Activated naive CD8-positive, alpha-beta T cell treated with anti-CD3 and anti-CD28 coated beads, Interleukin-2, amount 50 U/mL, for 24 hours (primary cell): ENCODE measurements around the gene SPOCK2.
"Not testable (repeated sequence)": the region's sequence is repeated elsewhere in the genome, so short reads cannot be mapped to it uniquely, and the experiment has no call there.

Experiments used
- ATAC-seq: fragments of 150-1000 bp; cut with Tn5 transposase; one replicate; pipeline ENCODE4 v1.10.0; 2021
- DNase-seq: peaks from one replicate; pipeline ENCODE4 v3.0.0; 2021
- H3K27ac Mint-ChIP-seq: one replicate; pipeline ENCODE4 v1.8.0; 2021; ENCODE audit warnings: mild to moderate bottlenecking, mixed read lengths
- H3K27me3 Mint-ChIP-seq: one replicate; pipeline ENCODE4 v1.8.0; 2021; ENCODE audit warnings: mixed read lengths
- H3K36me3 Mint-ChIP-seq: one replicate; pipeline ENCODE4 v1.8.0; 2021; ENCODE audit warnings: low read depth, mixed read lengths
- H3K4me1 Mint-ChIP-seq: one replicate; pipeline ENCODE4 v1.8.0; 2021; ENCODE audit warnings: mixed read lengths
- H3K4me3 Mint-ChIP-seq: one replicate; pipeline ENCODE4 v1.8.0; 2021; ENCODE audit warnings: mild to moderate bottlenecking, moderate library complexity, mixed read lengths
- H3K9me3 Mint-ChIP-seq: one replicate; pipeline ENCODE4 v1.8.0; 2021; ENCODE audit warnings: mixed read lengths

SPOCK2 gene

DNA sequence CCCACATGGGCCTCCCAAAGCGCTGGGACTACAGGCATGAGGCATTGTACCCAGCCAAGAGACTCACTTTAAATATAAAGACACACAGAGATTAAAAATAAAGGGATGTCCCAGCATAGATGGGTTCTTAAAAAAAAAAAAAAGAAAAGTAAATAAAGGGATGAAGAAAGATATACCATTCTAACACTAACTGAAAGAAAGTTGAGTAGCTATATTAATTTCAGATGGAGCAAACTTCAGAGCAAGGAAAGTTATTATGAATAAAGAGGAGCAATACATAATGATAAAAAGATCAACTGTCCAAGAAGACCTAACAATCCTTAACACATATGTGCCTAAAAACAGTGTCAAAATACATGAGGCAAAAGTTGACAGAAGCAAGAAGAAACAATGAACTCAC, 33.0 kb upstream of the SPOCK2 start:
- peaks cover 7% of the 10 kb centered on the region for H3K9me3 Mint-ChIP-seq
- peak overlapping the region; percentile 2 for H3K27ac Mint-ChIP-seq
- H3K4me1 Mint-ChIP-seq = peaks cover 22% of the 10 kb centered on the region
- ATAC-seq (no peak), DNase-seq (no peak)
- peaks cover 29% of the 10 kb centered on the region for H3K36me3 Mint-ChIP-seq
- no peaks in the 10 kb centered on the region for H3K27me3 Mint-ChIP-seq
- H3K4me3 Mint-ChIP-seq = no peak overlapping the region

DNA sequence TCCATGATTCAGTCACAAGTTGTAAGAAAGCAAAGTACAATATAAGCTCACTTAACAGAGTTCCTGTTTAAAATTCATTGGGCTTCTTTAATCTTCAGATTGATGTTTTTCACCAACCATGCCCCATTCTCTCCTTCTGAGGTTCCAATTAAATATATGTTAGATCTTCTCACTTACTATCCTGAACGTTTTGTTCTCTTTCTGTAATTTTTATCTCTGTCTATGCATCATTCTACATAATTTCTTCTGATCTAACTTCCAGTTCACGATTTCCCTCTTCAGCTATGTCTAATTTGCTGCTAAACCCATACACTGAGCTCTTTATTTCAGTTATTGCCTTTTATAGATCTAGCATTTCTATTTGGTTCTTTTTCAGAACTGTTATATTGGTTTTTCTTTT, 28.0 kb upstream of the SPOCK2 start:
- Mint-ChIP-seq H3K4me1 (peaks cover 6% of the 10 kb centered on the region), H3K4me3 (no peak overlapping the region), H3K36me3 (peaks cover 46% of the 10 kb centered on the region), H3K9me3 (peaks cover 10% of the 10 kb centered on the region), H3K27me3 (no peaks in the 10 kb centered on the region), H3K27ac (no peak overlapping the region)
- DNase-seq (no peak), ATAC-seq (no peak)

DNA sequence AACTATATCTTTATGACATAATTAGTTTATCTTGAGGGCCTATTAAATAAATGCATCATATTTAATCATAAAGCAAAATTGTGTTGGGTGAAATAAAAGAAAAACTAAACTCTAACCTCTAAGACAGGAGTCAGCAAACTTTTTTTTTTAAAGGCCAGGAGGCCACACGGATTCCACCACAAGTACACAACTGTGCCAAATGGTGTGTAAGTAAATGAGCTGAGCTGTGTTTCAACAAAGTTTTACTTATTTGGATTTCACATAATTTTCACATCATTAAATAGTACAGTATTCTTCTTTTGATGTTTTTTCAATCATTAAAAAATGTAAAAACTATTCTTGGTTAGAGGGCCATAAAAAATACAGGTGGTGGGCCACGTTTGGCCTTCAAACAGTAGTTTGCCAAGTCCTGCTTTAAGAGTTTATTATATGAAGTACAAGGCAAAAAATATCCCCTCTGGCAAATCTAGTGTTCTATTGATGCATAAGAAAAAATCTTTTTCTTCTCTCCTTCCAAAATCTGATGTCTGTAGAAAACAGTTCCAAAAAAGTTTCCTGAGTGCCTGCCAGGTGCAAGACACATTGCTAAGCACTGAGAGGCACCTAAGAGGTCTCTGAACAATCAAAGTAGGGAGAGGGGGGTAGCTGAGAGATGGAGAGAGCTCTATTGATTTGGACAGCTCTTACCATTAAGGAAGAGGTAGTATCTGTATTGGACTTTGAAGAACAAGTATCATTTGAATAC, 26.5 kb upstream of the SPOCK2 start:
- H3K36me3 Mint-ChIP-seq = peaks cover 43% of the 10 kb centered on the region
- ATAC-seq (no peak), DNase-seq (no peak)
- H3K4me3 Mint-ChIP-seq = no peak overlapping the region
- peaks cover 10% of the 10 kb centered on the region for H3K9me3 Mint-ChIP-seq
- H3K27me3 Mint-ChIP-seq = no peaks in the 10 kb centered on the region
- H3K4me1 Mint-ChIP-seq = peaks cover 11% of the 10 kb centered on the region
- H3K27ac Mint-ChIP-seq = no peak overlapping the region

DNA sequence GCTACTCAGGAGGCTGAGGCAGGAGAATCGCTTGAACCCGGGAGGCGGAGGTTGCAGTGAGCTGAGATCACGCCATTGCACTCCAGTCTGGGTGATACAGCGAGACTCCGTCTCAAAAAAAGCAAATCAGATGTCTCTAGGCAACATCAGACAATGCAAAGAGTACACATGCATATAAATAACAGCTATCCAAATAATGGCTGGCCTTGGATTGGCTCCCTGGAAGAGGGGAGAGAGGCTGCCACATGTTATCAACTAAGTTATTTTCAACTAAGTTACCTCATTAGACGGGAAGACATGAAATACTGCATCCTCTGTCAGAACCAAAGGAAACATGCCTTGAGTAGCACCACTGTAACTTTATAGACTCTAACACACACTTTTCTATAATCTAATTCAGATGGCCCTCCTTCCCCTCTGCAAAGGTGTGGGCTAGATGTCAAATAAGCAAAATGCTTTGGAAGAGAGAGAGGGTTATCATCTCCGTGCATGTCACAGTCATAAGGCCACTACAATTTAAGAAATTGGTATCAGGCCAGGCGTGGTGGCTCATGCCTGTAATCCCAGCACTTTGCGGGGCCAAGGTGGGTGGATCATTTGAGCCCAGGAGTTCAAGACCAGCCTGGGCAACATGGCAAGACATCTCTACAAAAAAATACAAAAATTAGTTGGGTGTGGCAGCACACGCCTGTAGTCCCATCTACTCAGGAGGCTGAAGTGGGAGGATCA, 22.5 kb upstream of the SPOCK2 start:
- no peak for ATAC-seq
- Mint-ChIP-seq H3K4me3 (no peak overlapping the region), H3K27ac (no peak overlapping the region), H3K36me3 (peaks cover 30% of the 10 kb centered on the region), H3K4me1 (peaks cover 51% of the 10 kb centered on the region), H3K27me3 (no peaks in the 10 kb centered on the region), H3K9me3 (no peaks in the 10 kb centered on the region)
- DNase-seq = no peak

DNA sequence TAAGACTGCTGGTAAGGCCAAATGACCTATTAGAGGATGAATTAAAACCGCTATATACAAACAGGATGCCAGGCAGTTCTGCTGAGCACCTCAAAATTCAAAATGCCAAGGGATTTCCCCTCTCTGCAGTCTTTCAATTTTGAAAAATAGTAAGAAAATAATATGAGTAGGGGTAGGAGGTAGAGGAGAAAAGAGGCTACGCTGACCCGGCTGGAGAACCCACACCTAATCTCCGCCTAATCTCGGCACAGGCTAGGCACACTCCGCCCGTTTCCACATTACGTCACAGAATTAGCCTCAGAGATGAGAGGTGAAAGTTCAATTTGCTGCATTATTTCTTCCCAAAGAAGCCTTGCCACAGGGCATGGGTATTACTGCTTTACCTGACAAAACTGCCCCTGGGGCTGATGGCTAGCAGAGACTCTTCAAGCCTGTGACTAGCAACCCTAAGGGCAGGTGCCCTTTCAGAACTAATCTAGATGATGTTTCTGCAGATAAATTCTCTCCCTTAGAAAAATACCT, 21.3 kb upstream of the SPOCK2 start:
- Mint-ChIP-seq H3K27ac (peak overlapping the region; percentile 24), H3K9me3 (no peaks in the 10 kb centered on the region), H3K27me3 (no peaks in the 10 kb centered on the region), H3K4me3 (peak overlapping the region; percentile 28), H3K4me1 (peaks cover 61% of the 10 kb centered on the region), H3K36me3 (peaks cover 26% of the 10 kb centered on the region)
- DNase-seq (no peak), ATAC-seq (peak; percentile 45)

DNA sequence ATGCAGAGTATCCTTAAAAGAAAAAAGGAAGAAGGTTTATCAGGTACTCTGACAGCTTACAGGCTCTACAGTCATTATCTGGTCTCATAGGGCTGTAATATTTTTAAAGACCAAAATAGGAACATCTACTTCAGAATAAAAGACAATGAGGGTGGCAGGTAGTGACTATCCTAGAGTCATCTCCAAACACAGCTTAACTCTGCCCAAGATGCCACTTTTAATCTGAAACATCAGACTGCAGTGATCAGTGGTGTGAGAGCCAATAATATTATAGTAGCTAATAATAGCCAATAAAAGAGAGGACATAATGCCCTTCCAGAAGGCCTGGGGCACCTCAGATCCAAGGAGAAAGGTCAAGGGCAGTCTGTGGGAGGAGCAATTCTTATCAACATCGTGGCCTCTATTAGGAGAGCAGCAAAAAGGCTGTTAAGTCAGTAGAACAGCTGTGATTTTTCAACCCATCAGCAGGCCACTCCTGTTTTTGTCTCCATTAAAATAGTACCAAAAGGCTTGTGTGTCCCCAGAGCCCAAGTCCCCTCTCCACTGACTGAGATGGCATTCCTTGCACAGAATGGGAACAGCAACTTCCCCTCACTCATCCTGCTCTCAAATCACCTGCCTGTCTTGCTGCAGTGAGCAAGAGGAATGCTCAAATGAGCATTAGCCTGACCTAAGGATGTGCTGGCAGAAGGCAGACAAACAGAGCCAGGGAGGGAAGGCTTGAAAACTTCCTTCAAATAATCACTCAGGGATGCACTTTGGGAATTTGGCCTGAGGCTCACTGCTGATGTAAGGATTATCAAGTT, 20.7 kb upstream of the SPOCK2 start:
- no peaks in the 10 kb centered on the region for H3K9me3 Mint-ChIP-seq
- H3K27ac Mint-ChIP-seq = peak overlapping the region; percentile 24
- DNase-seq (no peak), ATAC-seq (peak; percentile 9)
- no peaks in the 10 kb centered on the region for H3K27me3 Mint-ChIP-seq
- H3K4me1 Mint-ChIP-seq = peaks cover 66% of the 10 kb centered on the region
- peaks cover 28% of the 10 kb centered on the region for H3K36me3 Mint-ChIP-seq
- peak overlapping the region; percentile 38 for H3K4me3 Mint-ChIP-seq

DNA sequence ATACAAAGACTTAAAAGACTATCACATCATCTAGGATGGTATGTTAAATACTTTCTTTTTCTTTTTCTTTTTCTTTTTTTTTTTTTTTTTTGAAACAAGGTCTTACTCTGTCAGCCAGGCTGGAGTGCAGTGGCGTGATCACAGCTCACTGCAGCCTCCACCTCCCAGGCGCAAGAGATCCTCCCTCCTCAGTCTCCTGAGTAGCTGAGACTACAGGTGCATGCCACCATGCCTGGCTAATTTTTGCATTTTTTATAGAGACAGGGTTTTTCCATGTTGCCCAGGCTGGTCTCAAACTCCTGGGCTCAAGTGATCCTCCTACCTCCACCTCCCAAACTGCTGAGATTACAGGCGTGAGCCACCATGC, 19.6 kb upstream of the SPOCK2 start:
- Mint-ChIP-seq H3K4me3 (peak overlapping the region; percentile 77), H3K4me1 (peaks cover 71% of the 10 kb centered on the region), H3K36me3 (peaks cover 29% of the 10 kb centered on the region), H3K27ac (peak overlapping the region; percentile 91)
- DNase-seq, ATAC-seq, H3K9me3 Mint-ChIP-seq, H3K27me3 Mint-ChIP-seq: not testable (repeated sequence)

DNA sequence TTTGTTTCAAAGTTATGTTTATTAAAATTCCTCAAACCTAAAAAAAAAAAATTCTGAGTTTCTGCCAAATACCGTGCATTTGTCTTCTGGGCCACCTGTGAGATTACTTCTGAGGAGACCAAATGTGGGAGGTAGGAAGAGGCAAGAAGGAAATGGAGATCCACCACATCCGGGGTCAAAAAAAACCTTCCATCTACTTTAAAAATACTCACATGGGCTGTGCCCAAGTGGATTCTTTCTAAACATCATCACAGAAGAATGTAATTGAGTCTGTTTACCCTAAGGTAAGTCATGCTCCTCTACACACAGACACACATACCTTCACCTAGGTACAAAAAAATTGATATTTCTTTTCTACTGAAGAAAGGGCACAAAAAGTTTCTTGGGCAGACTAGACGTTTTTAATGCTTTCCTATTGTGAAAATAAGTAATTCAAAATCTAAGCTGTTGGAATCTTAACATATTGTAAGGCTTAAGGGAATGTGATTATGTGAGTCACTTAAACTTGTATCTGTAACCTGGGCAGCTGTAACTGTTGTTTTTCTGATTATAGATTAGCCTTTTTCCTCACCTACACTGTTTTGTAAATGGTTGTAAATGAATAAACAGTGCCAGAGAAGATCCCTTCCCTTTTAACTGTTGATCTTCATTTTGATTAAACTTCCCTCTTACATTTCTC, 19.1 kb upstream of the SPOCK2 start:
- Mint-ChIP-seq H3K4me1 (peaks cover 71% of the 10 kb centered on the region), H3K9me3 (no peaks in the 10 kb centered on the region), H3K27me3 (no peaks in the 10 kb centered on the region), H3K36me3 (peaks cover 28% of the 10 kb centered on the region), H3K27ac (peak overlapping the region; percentile 91), H3K4me3 (peak overlapping the region; percentile 77)
- peak; percentile 22 for ATAC-seq
- DNase-seq = no peak

DNA sequence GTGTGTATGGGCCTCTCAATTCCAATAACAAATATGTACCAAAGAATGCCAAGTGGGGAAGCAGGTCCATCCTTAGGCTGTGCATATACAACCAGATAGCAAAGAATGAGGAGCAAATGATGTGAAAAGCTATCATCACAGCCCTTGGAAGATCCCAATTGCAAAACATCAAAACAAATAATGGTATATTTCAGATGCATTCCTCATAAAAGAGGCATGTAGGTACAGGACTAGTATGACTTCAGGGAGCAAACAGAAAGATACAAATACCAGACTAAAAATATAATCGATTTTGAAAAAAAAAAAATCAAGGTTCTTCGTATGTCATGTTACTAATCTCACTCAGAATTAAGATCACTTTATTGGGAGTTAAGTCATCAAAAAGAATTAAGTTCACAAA, 18.5 kb upstream of the SPOCK2 start:
- Mint-ChIP-seq H3K27ac (peak overlapping the region; percentile 91), H3K4me3 (peak overlapping the region; percentile 77), H3K4me1 (peaks cover 77% of the 10 kb centered on the region), H3K9me3 (no peaks in the 10 kb centered on the region), H3K36me3 (peaks cover 31% of the 10 kb centered on the region), H3K27me3 (no peaks in the 10 kb centered on the region)
- no peak for ATAC-seq
- no peak for DNase-seq

DNA sequence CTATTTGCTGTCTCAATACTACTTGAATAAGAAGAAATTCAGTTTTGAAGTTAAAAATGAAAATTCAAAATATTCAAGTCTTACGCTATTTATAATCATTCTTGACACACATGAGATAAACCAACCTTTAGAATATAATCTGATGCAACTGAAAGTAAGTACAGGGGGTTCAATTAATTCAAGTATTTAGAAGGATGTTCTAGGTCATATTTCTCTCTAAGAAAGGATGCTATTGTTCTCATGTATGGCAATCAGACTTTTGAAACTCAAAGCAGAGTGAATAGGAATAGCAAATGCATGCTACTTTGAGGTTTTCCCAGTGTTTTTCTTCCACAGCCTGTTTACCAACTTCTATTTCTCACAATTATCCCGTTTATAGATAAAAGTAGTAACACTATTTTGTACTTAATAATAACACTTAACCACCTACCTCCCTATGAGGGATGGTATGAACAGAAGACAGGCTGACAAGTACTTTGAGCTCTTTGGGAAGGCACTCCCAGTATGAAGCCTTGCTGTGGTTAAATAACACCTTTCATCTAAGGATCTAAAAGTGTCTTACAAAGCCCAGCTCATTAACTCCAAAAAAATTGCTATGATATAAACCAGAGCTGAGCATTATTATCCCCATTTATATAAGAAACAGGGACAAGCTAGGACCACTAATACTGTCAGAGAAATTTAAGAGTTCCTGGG, 18.0 kb upstream of the SPOCK2 start:
- ATAC-seq (no peak), DNase-seq (no peak)
- peaks cover 82% of the 10 kb centered on the region for H3K4me1 Mint-ChIP-seq
- peak overlapping the region; percentile 91 for H3K27ac Mint-ChIP-seq
- no peaks in the 10 kb centered on the region for H3K9me3 Mint-ChIP-seq
- H3K27me3 Mint-ChIP-seq = no peaks in the 10 kb centered on the region
- H3K36me3 Mint-ChIP-seq = peaks cover 36% of the 10 kb centered on the region
- H3K4me3 Mint-ChIP-seq = peak overlapping the region; percentile 77

DNA sequence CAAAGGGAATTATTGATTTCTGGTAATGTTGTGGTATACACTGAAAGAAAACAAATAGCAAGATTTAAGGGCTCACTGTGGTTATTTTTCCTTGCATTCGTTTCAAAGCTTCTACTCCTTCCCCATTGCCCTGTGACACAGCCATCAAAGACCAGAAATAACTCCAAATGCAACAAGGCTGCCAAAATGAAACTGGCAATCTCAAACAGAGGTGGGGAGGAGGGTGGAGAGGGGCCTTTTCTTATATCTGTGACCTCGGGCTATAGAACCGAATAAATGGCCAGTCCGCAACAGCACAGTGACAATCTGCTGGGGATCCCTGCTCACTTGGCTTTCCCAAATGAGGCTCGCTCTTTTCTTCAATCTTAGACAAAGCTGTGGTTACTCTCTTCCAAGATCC, 17.4 kb upstream of the SPOCK2 start:
- DNase-seq (no peak), ATAC-seq (no peak)
- Mint-ChIP-seq H3K27ac (peak overlapping the region; percentile 28), H3K4me3 (no peak overlapping the region), H3K27me3 (no peaks in the 10 kb centered on the region), H3K9me3 (no peaks in the 10 kb centered on the region), H3K36me3 (peaks cover 38% of the 10 kb centered on the region), H3K4me1 (peaks cover 81% of the 10 kb centered on the region)

DNA sequence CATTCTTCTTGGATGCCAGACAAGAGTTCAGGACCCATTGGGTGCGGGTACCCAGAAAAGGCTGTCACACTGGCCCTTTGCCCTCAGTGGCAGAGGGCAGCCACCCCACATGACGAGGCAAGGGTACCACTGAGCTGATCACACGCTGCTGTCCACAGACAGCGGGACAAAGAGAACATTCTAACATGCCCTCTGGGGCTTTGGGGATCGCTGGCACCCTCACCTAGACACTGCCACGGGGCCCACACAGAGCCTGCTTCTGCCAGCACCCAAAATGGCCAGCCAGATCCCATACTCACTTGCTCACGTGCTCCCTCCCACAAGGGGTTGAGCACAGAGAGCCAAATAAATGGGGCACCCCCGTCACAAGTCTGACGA, 16.7 kb upstream of the SPOCK2 start:
- peak overlapping the region; percentile 28 for H3K27ac Mint-ChIP-seq
- H3K4me1 Mint-ChIP-seq = peaks cover 77% of the 10 kb centered on the region
- peaks cover 36% of the 10 kb centered on the region for H3K36me3 Mint-ChIP-seq
- ATAC-seq = no peak
- no peak for DNase-seq
- H3K9me3 Mint-ChIP-seq = no peaks in the 10 kb centered on the region
- H3K4me3 Mint-ChIP-seq = no peak overlapping the region
- H3K27me3 Mint-ChIP-seq = no peaks in the 10 kb centered on the region

DNA sequence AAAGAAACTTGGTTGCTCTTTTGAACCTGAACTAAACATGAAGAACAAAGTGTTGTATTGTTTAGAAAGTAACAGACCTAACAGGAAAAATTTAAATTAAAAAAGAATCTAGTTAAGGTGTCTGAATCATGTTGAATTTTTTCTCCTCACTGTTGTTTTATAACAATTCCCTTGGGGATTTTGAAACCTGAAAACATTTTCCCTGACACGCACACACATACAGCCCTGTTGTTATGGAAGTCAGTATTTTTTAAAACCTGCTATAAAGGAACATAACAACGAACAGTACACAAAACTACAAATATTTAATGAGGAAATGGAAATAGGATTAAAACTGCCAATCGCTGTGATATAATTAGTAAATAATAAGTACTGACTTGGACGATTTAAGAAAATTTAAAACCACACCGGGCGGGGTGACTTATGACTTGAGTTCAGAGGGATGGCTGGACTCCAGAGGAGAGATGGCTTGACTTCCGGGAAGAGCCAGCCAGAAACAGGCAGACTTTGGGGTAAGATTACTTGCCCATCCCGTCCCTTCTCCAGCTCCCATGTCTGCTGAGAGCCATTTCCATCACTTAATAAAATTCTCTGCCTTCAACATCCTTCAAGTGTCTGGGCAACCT, 16.2 kb upstream of the SPOCK2 start:
- DNase-seq (no peak), ATAC-seq (no peak)
- Mint-ChIP-seq H3K27ac (no peak overlapping the region), H3K27me3 (no peaks in the 10 kb centered on the region), H3K4me1 (peaks cover 72% of the 10 kb centered on the region), H3K36me3 (peaks cover 36% of the 10 kb centered on the region), H3K9me3 (no peaks in the 10 kb centered on the region), H3K4me3 (no peak overlapping the region)
